Neural cell (in vitro differentiated cells): Measurements from ENCODE around the gene STRA6. TPM values are rescaled to one million over a fixed set of nuclear protein-coding genes. Genes with fewer than 3 reads are reported as not detected.

Experiments
- H2AFZ ChIP-seq: fragments of 200-600, 300-800 bp; sonication (generic), shearing (Covaris generic); 2 replicates; pipeline ENCODE4 v1.6.0; 2014; ENCODE audit warnings: low read depth, mild to moderate bottlenecking, antibody characterized with exemption, low read length, moderate library complexity
- H3F3A ChIP-seq: fragments of 200-600 bp; shearing (Covaris generic); 2 replicates; pipeline ENCODE4 v1.6.1; 2016; ENCODE audit warnings: mild to moderate bottlenecking, moderate library complexity, mixed read lengths, antibody characterized with exemption, low read length; ENCODE audit not compliant: insufficient read depth, poor library complexity, severe bottlenecking
- H3K27ac ChIP-seq: fragments of 200-600, 300-800 bp; sonication (generic), shearing (Covaris generic); 2 replicates; pipeline ENCODE4 v1.5.1; 2014; ENCODE audit warnings: mild to moderate bottlenecking, low read length, moderate library complexity
- H3K27me3 ChIP-seq: fragments of 300-800, 200-600 bp; sonication (generic), shearing (Covaris generic); 2 replicates; pipeline ENCODE4 v1.6.0; 2014; ENCODE audit warnings: mild to moderate bottlenecking, low read depth, low read length, moderate library complexity; ENCODE audit not compliant: insufficient read depth
- H3K36me3 ChIP-seq: fragments of 300-800, 200-600 bp; sonication (generic), shearing (Covaris generic); 2 replicates; pipeline ENCODE4 v1.5.1; 2014; ENCODE audit warnings: mild to moderate bottlenecking, antibody characterized with exemption, low read length, moderate library complexity; ENCODE audit not compliant: insufficient read depth
- H3K4me2 ChIP-seq: fragments of 300-800, 200-600 bp; sonication (generic), shearing (Covaris generic); 2 replicates; pipeline ENCODE4 v1.6.0; 2014; ENCODE audit warnings: mild to moderate bottlenecking, low read length
- H3K4me3 ChIP-seq: fragments of 300-800, 200-600 bp; sonication (generic), shearing (Covaris generic); 2 replicates; pipeline ENCODE4 v1.5.1; 2014; ENCODE audit warnings: mild to moderate bottlenecking, low read length, moderate library complexity
- H3K79me2 ChIP-seq: fragments of 200-600 bp; shearing (Covaris generic); replicated peaks from 2 replicates; pipeline ENCODE4 v1.6.0; 2014; ENCODE audit warnings: mild to moderate bottlenecking, low read length, moderate library complexity; ENCODE audit not compliant: insufficient read depth
- H3K9ac ChIP-seq: fragments of 300-800, 200-600 bp; sonication (generic), shearing (Covaris generic); 2 replicates; pipeline ENCODE4 v1.6.1; 2016; ENCODE audit warnings: mild to moderate bottlenecking, low read length, mixed read lengths
- H3K9me2 ChIP-seq: fragments of 200-600 bp; shearing (Covaris generic); 2 replicates; pipeline ENCODE4 v1.6.1; 2016; ENCODE audit warnings: mild to moderate bottlenecking, low read length, mixed read lengths; ENCODE audit not compliant: insufficient read depth
- H3K9me3 ChIP-seq: fragments of 200-600, 300-800 bp; sonication (generic), shearing (Covaris generic); 2 replicates; pipeline ENCODE4 v1.6.1; 2016; ENCODE audit warnings: mild to moderate bottlenecking, mixed run types, low read length, moderate library complexity, mixed read lengths
- H4K20me1 ChIP-seq: fragments of 200-600 bp; shearing (Covaris generic); 2 replicates; pipeline ENCODE4 v1.6.1; 2016; ENCODE audit warnings: mild to moderate bottlenecking, mixed run types; ENCODE audit not compliant: insufficient read depth
- CTCF ChIP-seq: fragments of 450-650 bp; IDR thresholded peaks from 2 replicates; pipeline ENCODE4 v1.5.1; 2014; ENCODE audit warnings: antibody characterized with exemption, mild to moderate bottlenecking, moderate library complexity; ENCODE audit not compliant: poor library complexity, severe bottlenecking
- EP300 ChIP-seq: fragments of 450-650 bp; conservative IDR thresholded peaks from 2 replicates; pipeline ENCODE4 v1.6.1; 2014; ENCODE audit warnings: antibody characterized with exemption, mild to moderate bottlenecking, moderate library complexity; ENCODE audit not compliant: poor library complexity, severe bottlenecking
- EZH2 ChIP-seq: fragments of 200-600, 300-800 bp; shearing (Covaris generic), sonication (generic); IDR thresholded peaks from 2 replicates; pipeline ENCODE4 v1.6.1; 2014; ENCODE audit warnings: antibody characterized with exemption, low read length, borderline replicate concordance, mild to moderate bottlenecking; ENCODE audit not compliant: insufficient read depth, poor library complexity, severe bottlenecking
- MXI1 ChIP-seq: fragments of 450-650 bp; conservative IDR thresholded peaks from 2 replicates; pipeline ENCODE4 v1.6.1; 2014; ENCODE audit warnings: antibody characterized with exemption, mild to moderate bottlenecking; ENCODE audit not compliant: poor library complexity, severe bottlenecking
- POLR2AphosphoS5 ChIP-seq: IDR thresholded peaks from 2 replicates; pipeline ENCODE4 v1.6.1; 2012
- RAD21 ChIP-seq: fragments of 450-650 bp; conservative IDR thresholded peaks from 2 replicates; pipeline ENCODE4 v1.6.1; 2014; ENCODE audit warnings: antibody characterized with exemption, mild to moderate bottlenecking, moderate library complexity
- REST ChIP-seq: IDR thresholded peaks from 2 replicates; pipeline ENCODE4 v1.6.1; 2012; ENCODE audit warnings: borderline replicate concordance
- SMC3 ChIP-seq: fragments of 450-650 bp; conservative IDR thresholded peaks from 2 replicates; pipeline ENCODE4 v1.6.1; 2014; ENCODE audit warnings: antibody characterized with exemption, mild to moderate bottlenecking, moderate library complexity; ENCODE audit not compliant: poor library complexity
- TAF1 ChIP-seq: IDR thresholded peaks from 2 replicates; pipeline ENCODE4 v1.6.1; 2012; ENCODE audit warnings: low read depth
- polyA plus RNA-seq: library from polyadenylated mRNA; depleted of rRNA; stranded (reverse); fragments of >200 nt; gene quantifications from 2 replicates; pipeline ENCODE4 v1.2.3, GENCODE V29; 2014

Gene STRA6
- polyA plus RNA-seq, 1 donor from 2014 or later: 4.4 TPM

- Histone ChIP-seq H3K9me3 (no peaks in the 10 kb centered on the region), H3K9me2 (no peaks in the 10 kb centered on the region), H3K27me3 (no peaks in the 10 kb centered on the region), H3K4me2 (no peak overlapping the region), H3K79me2 (no peaks in the 10 kb centered on the region), H3K4me3 (no peak overlapping the region), H4K20me1 (no peaks in the 10 kb centered on the region), H3K27ac (no peak overlapping the region), H3K36me3 (no peaks in the 10 kb centered on the region), H2AFZ (no peak overlapping the region), H3K9ac (no peak overlapping the region), H3F3A (no peaks in the 10 kb centered on the region)
- TF ChIP-seq RAD21 (no peak), SMC3 (no peak), MXI1 (no peak), EZH2 (no peak)
Observed at GRCh38 chr15:74180881-74181602, 21.5 kb downstream of the STRA6 start.

GRCh38 chr15:74179983-74180880, 22.4 kb downstream of the STRA6 start:
- no peak overlapping the region for H3K9ac ChIP-seq
- no peaks in the 10 kb centered on the region for H3K79me2 ChIP-seq
- no peaks in the 10 kb centered on the region for H3K27me3 ChIP-seq
- H3K9me2 ChIP-seq: no peaks in the 10 kb centered on the region
- no peak overlapping the region for H3K4me3 ChIP-seq
- no peak overlapping the region for H3K4me2 ChIP-seq
- no peaks in the 10 kb centered on the region for H4K20me1 ChIP-seq
- no peaks in the 10 kb centered on the region for H3K9me3 ChIP-seq
- TF ChIP-seq SMC3: no peak
- no peaks in the 10 kb centered on the region for H3K36me3 ChIP-seq
- H3K27ac ChIP-seq: no peak overlapping the region
- H3F3A ChIP-seq: no peaks in the 10 kb centered on the region
- H2AFZ ChIP-seq: no peak overlapping the region

GRCh38 chr15:74179101-74179841, 23.3 kb downstream of the STRA6 start:
- Histone ChIP-seq H3K9ac (no peak overlapping the region), H3K4me2 (no peak overlapping the region), H3F3A (no peaks in the 10 kb centered on the region), H3K79me2 (no peaks in the 10 kb centered on the region), H3K9me3 (no peaks in the 10 kb centered on the region), H4K20me1 (no peaks in the 10 kb centered on the region), H3K9me2 (no peaks in the 10 kb centered on the region), H3K27ac (no peak overlapping the region), H3K36me3 (no peaks in the 10 kb centered on the region), H2AFZ (no peak overlapping the region), H3K27me3 (no peaks in the 10 kb centered on the region), H3K4me3 (no peak overlapping the region)
- no peak for TF ChIP-seq POLR2AphosphoS5
- no peak for TF ChIP-seq EP300
- no peak for TF ChIP-seq TAF1
- TF ChIP-seq EZH2: no peak
- no peak for TF ChIP-seq CTCF
- TF ChIP-seq MXI1: no peak
- no peak for TF ChIP-seq REST
